Endothelial cell (in vitro differentiated cells): ENCODE data around the gene FIP1L1. TPM values are rescaled to one million over a fixed set of nuclear protein-coding genes. Genes with fewer than 3 reads are reported as not detected.

Source experiments
- DNase-seq: peaks from one replicate; pipeline ENCODE4 v3.0.0; 2021; ENCODE audit warnings: low spot score
- H3K27ac Mint-ChIP-seq: one replicate; pipeline ENCODE4 v1.8.0; 2021; ENCODE audit warnings: mixed read lengths, inconsistent platforms; ENCODE audit not compliant: unreplicated experiment
- H3K27me3 Mint-ChIP-seq: one replicate; pipeline ENCODE4 v1.8.0; 2021; ENCODE audit warnings: mild to moderate bottlenecking, moderate library complexity, mixed read lengths, inconsistent platforms; ENCODE audit not compliant: unreplicated experiment
- H3K36me3 Mint-ChIP-seq: one replicate; pipeline ENCODE4 v1.8.0; 2021; ENCODE audit warnings: mild to moderate bottlenecking, low read depth, mixed read lengths, inconsistent platforms; ENCODE audit not compliant: unreplicated experiment
- H3K4me1 Mint-ChIP-seq: one replicate; pipeline ENCODE4 v1.8.0; 2021; ENCODE audit warnings: mild to moderate bottlenecking, mixed read lengths, inconsistent platforms; ENCODE audit not compliant: unreplicated experiment
- H3K4me3 Mint-ChIP-seq: one replicate; pipeline ENCODE4 v1.8.0; 2021; ENCODE audit warnings: mild to moderate bottlenecking, mixed read lengths, inconsistent platforms; ENCODE audit not compliant: unreplicated experiment
- H3K9me3 Mint-ChIP-seq: one replicate; pipeline ENCODE4 v1.8.0; 2021; ENCODE audit warnings: mixed read lengths, inconsistent platforms; ENCODE audit not compliant: unreplicated experiment
- total RNA-seq: library from RNA; stranded (reverse); fragmentation: NEBNext Ultra II Directional; extraction: Animal tissue kit (Norgen Biotek cat#: 25700); gene quantifications from one replicate; pipeline ENCODE4 v1.2.1, GENCODE V29; 2021; ENCODE audit not compliant: unreplicated experiment
- TF ChIP-seq, protein P1 (sequence below): fragments of 200-600 bp; sonication (generic); IDR thresholded peaks from one replicate; pipeline ENCODE4 v1.5.0; 2021; ENCODE audit warnings: antibody characterized with exemption; ENCODE audit not compliant: unreplicated experiment

FIP1L1 gene
- total RNA-seq, 1 donor from 2014 or later = 55.6 TPM

GRCh38 chr4:53348046-53348445 is 29.4 kb upstream of the FIP1L1 start:
- Mint-ChIP-seq H3K27ac (no peak overlapping the region), H3K27me3 (peaks cover 5% of the 10 kb centered on the region), H3K36me3 (peaks cover 15% of the 10 kb centered on the region), H3K4me3 (no peak overlapping the region), H3K4me1 (no peaks in the 10 kb centered on the region), H3K9me3 (no peaks in the 10 kb centered on the region)
- DNase-seq = no peak
- TF ChIP-seq, protein P1, sequence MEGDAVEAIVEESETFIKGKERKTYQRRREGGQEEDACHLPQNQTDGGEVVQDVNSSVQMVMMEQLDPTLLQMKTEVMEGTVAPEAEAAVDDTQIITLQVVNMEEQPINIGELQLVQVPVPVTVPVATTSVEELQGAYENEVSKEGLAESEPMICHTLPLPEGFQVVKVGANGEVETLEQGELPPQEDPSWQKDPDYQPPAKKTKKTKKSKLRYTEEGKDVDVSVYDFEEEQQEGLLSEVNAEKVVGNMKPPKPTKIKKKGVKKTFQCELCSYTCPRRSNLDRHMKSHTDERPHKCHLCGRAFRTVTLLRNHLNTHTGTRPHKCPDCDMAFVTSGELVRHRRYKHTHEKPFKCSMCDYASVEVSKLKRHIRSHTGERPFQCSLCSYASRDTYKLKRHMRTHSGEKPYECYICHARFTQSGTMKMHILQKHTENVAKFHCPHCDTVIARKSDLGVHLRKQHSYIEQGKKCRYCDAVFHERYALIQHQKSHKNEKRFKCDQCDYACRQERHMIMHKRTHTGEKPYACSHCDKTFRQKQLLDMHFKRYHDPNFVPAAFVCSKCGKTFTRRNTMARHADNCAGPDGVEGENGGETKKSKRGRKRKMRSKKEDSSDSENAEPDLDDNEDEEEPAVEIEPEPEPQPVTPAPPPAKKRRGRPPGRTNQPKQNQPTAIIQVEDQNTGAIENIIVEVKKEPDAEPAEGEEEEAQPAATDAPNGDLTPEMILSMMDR = no peak

GRCh38 chr4:53349091-53349491 is 28.4 kb upstream of the FIP1L1 start:
- TF ChIP-seq, protein P1 = no peak
- H3K4me1 Mint-ChIP-seq = no peaks in the 10 kb centered on the region
- no peaks in the 10 kb centered on the region for H3K9me3 Mint-ChIP-seq
- no peak overlapping the region for H3K4me3 Mint-ChIP-seq
- H3K27me3 Mint-ChIP-seq = peaks cover 5% of the 10 kb centered on the region
- H3K27ac Mint-ChIP-seq = no peak overlapping the region
- peaks cover 17% of the 10 kb centered on the region for H3K36me3 Mint-ChIP-seq
- DNase-seq = no peak

- peaks cover 13% of the 10 kb centered on the region for H3K36me3 Mint-ChIP-seq
- no peak overlapping the region for H3K27ac Mint-ChIP-seq
- TF ChIP-seq, protein P1 = no peak
- no peaks in the 10 kb centered on the region for H3K27me3 Mint-ChIP-seq
- DNase-seq = no peak
- H3K9me3 Mint-ChIP-seq = no peaks in the 10 kb centered on the region
- no peak overlapping the region for H3K4me3 Mint-ChIP-seq
- H3K4me1 Mint-ChIP-seq = no peaks in the 10 kb centered on the region
Measured at GRCh38 chr4:53354012-53354722, 23.3 kb upstream of the FIP1L1 start.

- Mint-ChIP-seq H3K4me3 (no peak overlapping the region), H3K27ac (no peak overlapping the region), H3K9me3 (no peaks in the 10 kb centered on the region), H3K27me3 (no peaks in the 10 kb centered on the region), H3K4me1 (no peaks in the 10 kb centered on the region), H3K36me3 (peaks cover 13% of the 10 kb centered on the region)
- TF ChIP-seq, protein P1 = no peak
- no peak for DNase-seq
Measured at GRCh38 chr4:53355930-53356521, 21.4 kb upstream of the FIP1L1 start.

GRCh38 chr4:53361451-53361850 is 16.0 kb upstream of the FIP1L1 start:
- Mint-ChIP-seq H3K36me3 (peaks cover 3% of the 10 kb centered on the region), H3K4me3 (no peak overlapping the region), H3K9me3 (no peaks in the 10 kb centered on the region), H3K4me1 (peaks cover 14% of the 10 kb centered on the region), H3K27ac (no peak overlapping the region), H3K27me3 (peaks cover 4% of the 10 kb centered on the region)
- TF ChIP-seq, protein P1 = no peak
- DNase-seq = no peak
